HEK293 (cell line): ENCODE results near the gene CCNL1.

Experiments
- EGR2 ChIP-seq: fragments of 450-650 bp; formaldehyde crosslinking; IDR thresholded peaks from 2 replicates; pipeline ENCODE4 v1.5.1; 2016; ENCODE audit warnings: low read depth, missing biosample characterization, missing genetic modification characterization
- GLI4 ChIP-seq: fragments of 450-650 bp; formaldehyde crosslinking; IDR thresholded peaks from 2 replicates; pipeline ENCODE4 v1.5.1; 2016; ENCODE audit warnings: missing biosample characterization, missing genetic modification characterization
- INSM2 ChIP-seq: fragments of 450-650 bp; formaldehyde crosslinking; IDR thresholded peaks from 2 replicates; pipeline ENCODE4 v1.5.1; 2016; ENCODE audit warnings: missing biosample characterization, missing genetic modification characterization
- SP3 ChIP-seq: fragments of 450-650 bp; formaldehyde crosslinking; IDR thresholded peaks from 2 replicates; pipeline ENCODE4 v1.5.1; 2016; ENCODE audit warnings: missing biosample characterization, missing genetic modification characterization
- ZEB2 ChIP-seq: fragments of 450-650 bp; formaldehyde crosslinking; IDR thresholded peaks from 2 replicates; pipeline ENCODE4 v1.5.1; 2016; ENCODE audit warnings: missing biosample characterization, missing genetic modification characterization
- ZNF148 ChIP-seq: fragments of 450-650 bp; formaldehyde crosslinking; IDR thresholded peaks from 2 replicates; pipeline ENCODE4 v1.5.0; 2017; ENCODE audit warnings: missing biosample characterization, missing genetic modification characterization, borderline replicate concordance
- ZNF2 ChIP-seq: fragments of 450-650 bp; formaldehyde crosslinking; IDR thresholded peaks from 2 replicates; pipeline ENCODE4 v1.5.1; 2016; ENCODE audit warnings: missing biosample characterization, missing genetic modification characterization
- ZNF423 ChIP-seq: fragments of 450-650 bp; formaldehyde crosslinking; IDR thresholded peaks from 2 replicates; pipeline ENCODE4 v1.5.1; 2016; ENCODE audit warnings: missing biosample characterization, missing genetic modification characterization
- ZNF426 ChIP-seq: fragments of 450-650 bp; formaldehyde crosslinking; IDR thresholded peaks from 2 replicates; pipeline ENCODE4 v1.5.1; 2017; ENCODE audit warnings: missing biosample characterization, missing genetic modification characterization, mild to moderate bottlenecking, inconsistent platforms, moderate library complexity
- ZNF549 ChIP-seq: fragments of 450-650 bp; IDR thresholded peaks from 2 replicates; pipeline ENCODE4 v1.5.1; 2018; ENCODE audit warnings: missing biosample characterization, missing genetic modification characterization, mild to moderate bottlenecking, inconsistent platforms, moderate library complexity
- ZNF558 ChIP-seq: fragments of 450-650 bp; formaldehyde crosslinking; IDR thresholded peaks from 2 replicates; pipeline ENCODE4 v1.5.1; 2016; ENCODE audit warnings: missing biosample characterization, missing genetic modification characterization
- ZNF654 ChIP-seq: fragments of 450-650 bp; formaldehyde crosslinking; IDR thresholded peaks from 2 replicates; pipeline ENCODE4 v1.5.1; 2016; ENCODE audit warnings: low read depth, missing biosample characterization, missing genetic modification characterization
- ZSCAN16 ChIP-seq: fragments of 450-650 bp; formaldehyde crosslinking; IDR thresholded peaks from 2 replicates; pipeline ENCODE4 v1.5.1; 2016; ENCODE audit warnings: missing biosample characterization, missing genetic modification characterization
- TF ChIP-seq, protein P1 (sequence below): fragments of 450-650 bp; formaldehyde crosslinking; IDR thresholded peaks from 2 replicates; pipeline ENCODE4 v1.5.1; 2016; ENCODE audit warnings: missing biosample characterization, missing genetic modification characterization
- TF ChIP-seq, protein P2 (sequence below): fragments of 450-650 bp; formaldehyde crosslinking; IDR thresholded peaks from 2 replicates; pipeline ENCODE4 v1.5.1; 2016; ENCODE audit warnings: missing biosample characterization, missing genetic modification characterization
- TF ChIP-seq, protein P3 (sequence below): fragments of 450-650 bp; formaldehyde crosslinking; IDR thresholded peaks from 2 replicates; pipeline ENCODE4 v1.5.1; 2016; ENCODE audit warnings: missing biosample characterization, missing genetic modification characterization, borderline replicate concordance
- TF ChIP-seq, protein P4 (sequence below): fragments of 450-650 bp; formaldehyde crosslinking; IDR thresholded peaks from 2 replicates; pipeline ENCODE4 v1.5.1; 2016; ENCODE audit warnings: missing biosample characterization, missing genetic modification characterization
- TF ChIP-seq, protein P5 (sequence below): fragments of 450-650 bp; formaldehyde crosslinking; IDR thresholded peaks from 2 replicates; pipeline ENCODE4 v1.5.1; 2016; ENCODE audit warnings: missing biosample characterization, missing genetic modification characterization
- TF ChIP-seq, protein P6 (sequence below): fragments of 450-650 bp; formaldehyde crosslinking; IDR thresholded peaks from 2 replicates; pipeline ENCODE4 v1.5.1; 2016; ENCODE audit warnings: missing biosample characterization, missing genetic modification characterization

The CCNL1 gene

DNA sequence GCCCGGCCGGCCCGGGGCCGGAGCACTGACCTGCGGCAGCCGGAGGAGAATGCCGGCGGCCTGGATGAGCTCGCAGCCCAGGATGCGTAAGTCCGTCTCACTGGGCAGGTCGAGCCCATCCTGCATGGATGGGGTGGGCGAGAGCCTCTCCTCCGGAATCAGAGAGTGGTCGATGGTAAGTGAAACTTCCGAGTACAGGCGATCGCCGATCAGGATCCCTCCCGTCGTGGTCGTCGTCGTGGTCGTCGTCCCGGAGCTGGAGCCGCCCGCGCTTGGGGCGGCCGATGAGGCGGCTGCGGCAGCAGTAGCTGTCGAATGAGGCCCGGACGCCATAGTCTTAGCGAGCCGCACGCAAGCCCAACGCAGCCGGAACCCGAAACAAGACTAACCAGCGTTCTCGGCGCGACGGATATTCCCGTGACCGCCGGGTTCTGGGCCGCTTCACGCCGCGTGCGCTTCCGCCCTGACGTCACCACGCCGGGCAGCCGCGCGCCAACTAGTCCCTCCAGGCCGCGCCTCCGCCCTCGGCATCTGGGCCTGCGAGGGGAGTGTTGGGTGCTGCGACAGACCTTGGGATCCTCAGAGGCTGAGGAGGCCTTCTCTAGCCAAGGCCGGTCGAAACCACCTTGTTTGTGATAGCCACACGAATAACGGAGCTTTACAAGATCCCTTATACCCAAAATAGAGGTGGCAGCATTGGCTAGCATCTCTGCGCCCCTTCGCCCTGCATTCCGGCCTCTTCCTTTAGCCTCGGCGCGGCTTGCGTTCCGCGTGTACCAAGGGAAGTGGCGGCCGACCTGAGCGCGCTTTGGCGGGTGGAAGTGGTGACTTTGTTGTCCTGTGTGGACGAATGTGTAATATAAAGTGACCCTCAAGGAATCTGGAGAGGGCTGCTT lies at the start of gene CCNL1 (continued):
- TF ChIP-seq ZNF423 (tag by site-specific recombination): peak; percentile 57; the same call in 1 of the 2 replicates
- no peak for TF ChIP-seq ZNF549 (tag by site-specific recombination)
- TF ChIP-seq, protein P1, sequence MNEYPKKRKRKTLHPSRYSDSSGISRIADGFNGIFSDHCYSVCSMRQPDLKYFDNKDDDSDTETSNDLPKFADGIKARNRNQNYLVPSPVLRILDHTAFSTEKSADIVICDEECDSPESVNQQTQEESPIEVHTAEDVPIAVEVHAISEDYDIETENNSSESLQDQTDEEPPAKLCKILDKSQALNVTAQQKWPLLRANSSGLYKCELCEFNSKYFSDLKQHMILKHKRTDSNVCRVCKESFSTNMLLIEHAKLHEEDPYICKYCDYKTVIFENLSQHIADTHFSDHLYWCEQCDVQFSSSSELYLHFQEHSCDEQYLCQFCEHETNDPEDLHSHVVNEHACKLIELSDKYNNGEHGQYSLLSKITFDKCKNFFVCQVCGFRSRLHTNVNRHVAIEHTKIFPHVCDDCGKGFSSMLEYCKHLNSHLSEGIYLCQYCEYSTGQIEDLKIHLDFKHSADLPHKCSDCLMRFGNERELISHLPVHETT (tag by site-specific recombination): peak; percentile 83
- TF ChIP-seq, protein P2, sequence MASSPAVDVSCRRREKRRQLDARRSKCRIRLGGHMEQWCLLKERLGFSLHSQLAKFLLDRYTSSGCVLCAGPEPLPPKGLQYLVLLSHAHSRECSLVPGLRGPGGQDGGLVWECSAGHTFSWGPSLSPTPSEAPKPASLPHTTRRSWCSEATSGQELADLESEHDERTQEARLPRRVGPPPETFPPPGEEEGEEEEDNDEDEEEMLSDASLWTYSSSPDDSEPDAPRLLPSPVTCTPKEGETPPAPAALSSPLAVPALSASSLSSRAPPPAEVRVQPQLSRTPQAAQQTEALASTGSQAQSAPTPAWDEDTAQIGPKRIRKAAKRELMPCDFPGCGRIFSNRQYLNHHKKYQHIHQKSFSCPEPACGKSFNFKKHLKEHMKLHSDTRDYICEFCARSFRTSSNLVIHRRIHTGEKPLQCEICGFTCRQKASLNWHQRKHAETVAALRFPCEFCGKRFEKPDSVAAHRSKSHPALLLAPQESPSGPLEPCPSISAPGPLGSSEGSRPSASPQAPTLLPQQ (tag by site-specific recombination): peak; percentile 79
- no peak for TF ChIP-seq ZNF426
- TF ChIP-seq ZNF148: no peak
- TF ChIP-seq GLI4: peak; percentile 75; the same call in 1 of the 2 replicates
- TF ChIP-seq, protein P3, sequence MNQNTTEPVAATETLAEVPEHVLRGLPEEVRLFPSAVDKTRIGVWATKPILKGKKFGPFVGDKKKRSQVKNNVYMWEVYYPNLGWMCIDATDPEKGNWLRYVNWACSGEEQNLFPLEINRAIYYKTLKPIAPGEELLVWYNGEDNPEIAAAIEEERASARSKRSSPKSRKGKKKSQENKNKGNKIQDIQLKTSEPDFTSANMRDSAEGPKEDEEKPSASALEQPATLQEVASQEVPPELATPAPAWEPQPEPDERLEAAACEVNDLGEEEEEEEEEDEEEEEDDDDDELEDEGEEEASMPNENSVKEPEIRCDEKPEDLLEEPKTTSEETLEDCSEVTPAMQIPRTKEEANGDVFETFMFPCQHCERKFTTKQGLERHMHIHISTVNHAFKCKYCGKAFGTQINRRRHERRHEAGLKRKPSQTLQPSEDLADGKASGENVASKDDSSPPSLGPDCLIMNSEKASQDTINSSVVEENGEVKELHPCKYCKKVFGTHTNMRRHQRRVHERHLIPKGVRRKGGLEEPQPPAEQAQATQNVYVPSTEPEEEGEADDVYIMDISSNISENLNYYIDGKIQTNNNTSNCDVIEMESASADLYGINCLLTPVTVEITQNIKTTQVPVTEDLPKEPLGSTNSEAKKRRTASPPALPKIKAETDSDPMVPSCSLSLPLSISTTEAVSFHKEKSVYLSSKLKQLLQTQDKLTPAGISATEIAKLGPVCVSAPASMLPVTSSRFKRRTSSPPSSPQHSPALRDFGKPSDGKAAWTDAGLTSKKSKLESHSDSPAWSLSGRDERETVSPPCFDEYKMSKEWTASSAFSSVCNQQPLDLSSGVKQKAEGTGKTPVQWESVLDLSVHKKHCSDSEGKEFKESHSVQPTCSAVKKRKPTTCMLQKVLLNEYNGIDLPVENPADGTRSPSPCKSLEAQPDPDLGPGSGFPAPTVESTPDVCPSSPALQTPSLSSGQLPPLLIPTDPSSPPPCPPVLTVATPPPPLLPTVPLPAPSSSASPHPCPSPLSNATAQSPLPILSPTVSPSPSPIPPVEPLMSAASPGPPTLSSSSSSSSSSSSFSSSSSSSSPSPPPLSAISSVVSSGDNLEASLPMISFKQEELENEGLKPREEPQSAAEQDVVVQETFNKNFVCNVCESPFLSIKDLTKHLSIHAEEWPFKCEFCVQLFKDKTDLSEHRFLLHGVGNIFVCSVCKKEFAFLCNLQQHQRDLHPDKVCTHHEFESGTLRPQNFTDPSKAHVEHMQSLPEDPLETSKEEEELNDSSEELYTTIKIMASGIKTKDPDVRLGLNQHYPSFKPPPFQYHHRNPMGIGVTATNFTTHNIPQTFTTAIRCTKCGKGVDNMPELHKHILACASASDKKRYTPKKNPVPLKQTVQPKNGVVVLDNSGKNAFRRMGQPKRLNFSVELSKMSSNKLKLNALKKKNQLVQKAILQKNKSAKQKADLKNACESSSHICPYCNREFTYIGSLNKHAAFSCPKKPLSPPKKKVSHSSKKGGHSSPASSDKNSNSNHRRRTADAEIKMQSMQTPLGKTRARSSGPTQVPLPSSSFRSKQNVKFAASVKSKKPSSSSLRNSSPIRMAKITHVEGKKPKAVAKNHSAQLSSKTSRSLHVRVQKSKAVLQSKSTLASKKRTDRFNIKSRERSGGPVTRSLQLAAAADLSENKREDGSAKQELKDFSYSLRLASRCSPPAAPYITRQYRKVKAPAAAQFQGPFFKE (tag by site-specific recombination): no peak
- TF ChIP-seq, protein P4, sequence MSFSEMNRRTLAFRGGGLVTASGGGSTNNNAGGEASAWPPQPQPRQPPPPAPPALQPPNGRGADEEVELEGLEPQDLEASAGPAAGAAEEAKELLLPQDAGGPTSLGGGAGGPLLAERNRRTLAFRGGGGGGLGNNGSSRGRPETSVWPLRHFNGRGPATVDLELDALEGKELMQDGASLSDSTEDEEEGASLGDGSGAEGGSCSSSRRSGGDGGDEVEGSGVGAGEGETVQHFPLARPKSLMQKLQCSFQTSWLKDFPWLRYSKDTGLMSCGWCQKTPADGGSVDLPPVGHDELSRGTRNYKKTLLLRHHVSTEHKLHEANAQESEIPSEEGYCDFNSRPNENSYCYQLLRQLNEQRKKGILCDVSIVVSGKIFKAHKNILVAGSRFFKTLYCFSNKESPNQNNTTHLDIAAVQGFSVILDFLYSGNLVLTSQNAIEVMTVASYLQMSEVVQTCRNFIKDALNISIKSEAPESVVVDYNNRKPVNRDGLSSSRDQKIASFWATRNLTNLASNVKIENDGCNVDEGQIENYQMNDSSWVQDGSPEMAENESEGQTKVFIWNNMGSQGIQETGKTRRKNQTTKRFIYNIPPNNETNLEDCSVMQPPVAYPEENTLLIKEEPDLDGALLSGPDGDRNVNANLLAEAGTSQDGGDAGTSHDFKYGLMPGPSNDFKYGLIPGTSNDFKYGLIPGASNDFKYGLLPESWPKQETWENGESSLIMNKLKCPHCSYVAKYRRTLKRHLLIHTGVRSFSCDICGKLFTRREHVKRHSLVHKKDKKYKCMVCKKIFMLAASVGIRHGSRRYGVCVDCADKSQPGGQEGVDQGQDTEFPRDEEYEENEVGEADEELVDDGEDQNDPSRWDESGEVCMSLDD (tag by site-specific recombination): no peak
- peak; percentile 96 for TF ChIP-seq ZEB2 (tag by site-specific recombination)
- peak; percentile 70 for TF ChIP-seq SP3 (tag by site-specific recombination)
- peak; percentile 74; the same call in 1 of the 2 replicates for TF ChIP-seq ZNF2
- TF ChIP-seq ZNF558 (tag by site-specific recombination): peak; percentile 38; the same call in 1 of the 2 replicates
- peak; percentile 90; the same call in 1 of the 2 replicates for TF ChIP-seq INSM2 (tag by site-specific recombination)
- TF ChIP-seq, protein P5, sequence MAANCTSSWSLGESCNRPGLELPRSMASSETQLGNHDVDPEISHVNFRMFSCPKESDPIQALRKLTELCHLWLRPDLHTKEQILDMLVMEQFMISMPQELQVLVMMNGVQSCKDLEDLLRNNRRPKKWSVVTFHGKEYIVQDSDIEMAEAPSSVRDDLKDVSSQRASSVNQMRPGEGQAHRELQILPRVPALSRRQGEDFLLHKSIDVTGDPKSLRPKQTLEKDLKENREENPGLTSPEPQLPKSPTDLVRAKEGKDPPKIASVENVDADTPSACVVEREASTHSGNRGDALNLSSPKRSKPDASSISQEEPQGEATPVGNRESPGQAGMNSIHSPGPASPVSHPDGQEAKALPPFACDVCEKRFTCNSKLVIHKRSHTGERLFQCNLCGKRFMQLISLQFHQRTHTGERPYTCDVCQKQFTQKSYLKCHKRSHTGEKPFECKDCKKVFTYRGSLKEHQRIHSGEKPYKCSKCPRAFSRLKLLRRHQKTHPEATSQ (tag by site-specific recombination): 0 out of 2 replicates have a peak, but pooled peaks have one; percentile 82
- TF ChIP-seq ZSCAN16: no peak
- no peak for TF ChIP-seq ZNF654 (tag by site-specific recombination)
- TF ChIP-seq EGR2 (tag by site-specific recombination): peak; percentile 36; the same call in 1 of the 2 replicates
- TF ChIP-seq, protein P6, sequence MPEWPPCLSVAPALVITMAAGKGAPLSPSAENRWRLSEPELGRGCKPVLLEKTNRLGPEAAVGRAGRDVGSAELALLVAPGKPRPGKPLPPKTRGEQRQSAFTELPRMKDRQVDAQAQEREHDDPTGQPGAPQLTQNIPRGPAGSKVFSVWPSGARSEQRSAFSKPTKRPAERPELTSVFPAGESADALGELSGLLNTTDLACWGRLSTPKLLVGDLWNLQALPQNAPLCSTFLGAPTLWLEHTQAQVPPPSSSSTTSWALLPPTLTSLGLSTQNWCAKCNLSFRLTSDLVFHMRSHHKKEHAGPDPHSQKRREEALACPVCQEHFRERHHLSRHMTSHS: peak; percentile 24; the same call in 1 of the 2 replicates
